ACC112 (cell line): ENCODE measurements around the gene C16orf54.
"Not testable (repeated sequence)": the region's sequence is repeated elsewhere in the genome, so short reads cannot be mapped to it uniquely, and the experiment has no call there.

Experiments used
- H2AFZ ChIP-seq: fragments of 200-600 bp; sonication (generic); one replicate; pipeline ENCODE4 v1.6.0; 2017; ENCODE audit warnings: antibody characterized with exemption, low read length; ENCODE audit not compliant: unreplicated experiment
- H3K27ac ChIP-seq: fragments of 200-600 bp; sonication (generic); 2 replicates; pipeline ENCODE4 v1.5.1; 2014; ENCODE audit warnings: low read depth, mild to moderate bottlenecking, antibody characterized with exemption, low read length, moderate library complexity
- H3K27me3 ChIP-seq: fragments of 200-600 bp; sonication (generic); 2 replicates; pipeline ENCODE4 v1.6.1; 2014; ENCODE audit warnings: mild to moderate bottlenecking, antibody characterized with exemption, low read length, moderate library complexity, mixed read lengths; ENCODE audit not compliant: insufficient read depth
- H3K36me3 ChIP-seq: fragments of 200-600 bp; sonication (generic); 2 replicates; pipeline ENCODE4 v1.6.1; 2016; ENCODE audit warnings: mild to moderate bottlenecking, antibody characterized with exemption, low read length, moderate library complexity, mixed read lengths; ENCODE audit not compliant: insufficient read depth
- H3K4me1 ChIP-seq: fragments of 200-600 bp; sonication (generic); one replicate; pipeline ENCODE4 v1.6.1; 2016; ENCODE audit warnings: low read length, mixed read lengths; ENCODE audit not compliant: insufficient read depth, unreplicated experiment, control insufficient read depth
- H3K4me3 ChIP-seq: fragments of 200-600 bp; sonication (generic); 2 replicates; pipeline ENCODE4 v1.5.1; 2014; ENCODE audit warnings: mild to moderate bottlenecking, low read depth, low read length
- H3K79me2 ChIP-seq: fragments of 200-600 bp; sonication (generic); one replicate; pipeline ENCODE4 v1.6.0; 2016; ENCODE audit warnings: low read length; ENCODE audit not compliant: control insufficient read depth, unreplicated experiment, insufficient read depth

C16orf54 gene

DNA sequence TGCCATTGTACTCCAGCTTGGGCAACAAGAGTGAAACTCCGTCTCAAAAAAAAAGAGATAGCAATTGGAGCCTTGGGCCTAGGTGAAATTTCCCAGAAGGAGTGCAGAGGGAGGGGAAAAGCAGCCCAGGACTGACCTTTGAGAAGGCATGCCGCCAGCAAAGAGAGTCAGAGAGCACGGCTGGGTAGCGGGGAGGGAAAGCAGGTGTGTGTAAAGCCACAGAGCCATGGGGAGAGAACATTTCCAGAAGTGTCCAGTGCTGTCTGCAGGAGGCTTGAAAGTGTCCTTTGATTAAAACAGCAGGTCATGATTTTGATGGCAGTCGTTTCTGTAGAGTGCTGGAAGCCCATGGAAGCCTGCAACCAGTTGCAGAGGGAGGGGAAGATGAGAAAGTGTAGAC, 8.1 kb downstream of the C16orf54 start:
- peaks cover 13% of the 10 kb centered on the region for H3K27me3 ChIP-seq
- no peaks in the 10 kb centered on the region for H3K36me3 ChIP-seq
- H2AFZ ChIP-seq: no peak overlapping the region
- H3K27ac ChIP-seq: no peak overlapping the region
- H3K79me2 ChIP-seq: no peaks in the 10 kb centered on the region
- H3K4me1 ChIP-seq: no peaks in the 10 kb centered on the region
- H3K4me3 ChIP-seq: no peak overlapping the region

DNA sequence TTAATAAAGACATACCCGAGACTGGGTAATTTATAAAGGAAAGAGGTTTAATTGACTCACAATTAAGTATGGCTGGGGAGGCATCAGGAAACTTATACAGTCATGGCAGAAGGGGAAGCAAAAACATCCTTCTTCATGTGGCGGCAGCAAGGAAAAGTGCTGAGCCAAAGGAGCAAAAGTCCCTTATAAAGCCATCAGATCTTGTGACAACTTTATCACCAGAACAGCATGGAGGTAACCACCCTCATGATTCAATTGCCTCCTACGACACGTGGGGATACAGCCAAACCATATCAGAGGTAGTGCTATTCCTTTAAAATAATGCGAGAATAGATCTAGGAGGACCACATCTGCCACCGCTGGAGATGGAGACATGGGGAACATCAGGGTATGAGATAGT, 9.0 kb downstream of the C16orf54 start:
- no peak overlapping the region for H2AFZ ChIP-seq
- H3K27me3 ChIP-seq: peaks cover 12% of the 10 kb centered on the region
- no peaks in the 10 kb centered on the region for H3K36me3 ChIP-seq
- no peak overlapping the region for H3K27ac ChIP-seq
- H3K4me1 ChIP-seq: no peaks in the 10 kb centered on the region
- no peak overlapping the region for H3K4me3 ChIP-seq
- H3K79me2 ChIP-seq: no peaks in the 10 kb centered on the region

DNA sequence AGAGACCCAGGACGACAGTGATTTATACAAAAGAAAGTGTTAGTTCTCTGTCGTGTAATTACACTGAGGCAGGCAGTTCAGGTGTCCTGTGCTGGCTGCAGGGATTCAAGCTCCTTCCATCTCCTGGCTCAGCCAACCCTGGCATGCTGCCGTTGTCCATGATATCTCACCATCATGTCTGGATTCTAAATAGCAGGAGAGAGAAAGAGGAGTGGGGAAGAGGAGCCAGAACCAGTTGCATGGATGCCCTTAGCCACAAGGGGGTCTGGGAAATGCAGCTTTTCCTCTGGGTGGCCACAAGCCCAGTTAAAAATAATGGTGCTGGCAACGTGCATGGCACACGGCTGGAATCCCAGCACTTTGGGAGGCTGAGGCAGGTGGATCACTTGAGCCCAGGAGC, 9.7 kb downstream of the C16orf54 start:
- H3K27me3 ChIP-seq: peaks cover 9% of the 10 kb centered on the region
- H2AFZ ChIP-seq: no peak overlapping the region
- no peak overlapping the region for H3K4me3 ChIP-seq
- H3K4me1 ChIP-seq: no peaks in the 10 kb centered on the region
- H3K36me3 ChIP-seq: no peaks in the 10 kb centered on the region
- H3K27ac ChIP-seq: no peak overlapping the region
- H3K79me2 ChIP-seq: no peaks in the 10 kb centered on the region

DNA sequence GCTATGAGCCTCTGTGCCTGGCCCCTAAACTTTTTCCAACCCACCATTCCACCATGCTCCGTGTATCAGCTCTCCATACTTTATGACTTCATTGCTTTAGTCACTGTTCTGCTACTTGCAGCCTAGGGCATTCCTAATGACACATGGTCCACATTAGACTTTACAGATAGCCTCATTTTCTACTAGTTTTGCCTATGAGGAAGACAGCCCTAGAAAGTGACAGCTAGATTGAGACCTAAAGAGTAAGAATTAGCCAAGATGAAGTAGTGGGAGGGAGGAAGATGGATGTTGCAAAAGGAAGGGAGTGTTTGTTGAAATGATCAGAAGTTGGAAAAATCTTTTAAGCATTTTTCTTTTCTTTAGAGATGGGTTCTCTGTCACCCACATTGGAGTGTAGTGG, 11.0 kb downstream of the C16orf54 start:
- no peaks in the 10 kb centered on the region for H3K79me2 ChIP-seq
- no peaks in the 10 kb centered on the region for H3K4me1 ChIP-seq
- no peak overlapping the region for H3K4me3 ChIP-seq
- peaks cover 4% of the 10 kb centered on the region; the same call in 1 of the 2 replicates for H3K27me3 ChIP-seq
- no peak overlapping the region for H3K27ac ChIP-seq
- no peak overlapping the region for H2AFZ ChIP-seq
- H3K36me3 ChIP-seq: no peaks in the 10 kb centered on the region

DNA sequence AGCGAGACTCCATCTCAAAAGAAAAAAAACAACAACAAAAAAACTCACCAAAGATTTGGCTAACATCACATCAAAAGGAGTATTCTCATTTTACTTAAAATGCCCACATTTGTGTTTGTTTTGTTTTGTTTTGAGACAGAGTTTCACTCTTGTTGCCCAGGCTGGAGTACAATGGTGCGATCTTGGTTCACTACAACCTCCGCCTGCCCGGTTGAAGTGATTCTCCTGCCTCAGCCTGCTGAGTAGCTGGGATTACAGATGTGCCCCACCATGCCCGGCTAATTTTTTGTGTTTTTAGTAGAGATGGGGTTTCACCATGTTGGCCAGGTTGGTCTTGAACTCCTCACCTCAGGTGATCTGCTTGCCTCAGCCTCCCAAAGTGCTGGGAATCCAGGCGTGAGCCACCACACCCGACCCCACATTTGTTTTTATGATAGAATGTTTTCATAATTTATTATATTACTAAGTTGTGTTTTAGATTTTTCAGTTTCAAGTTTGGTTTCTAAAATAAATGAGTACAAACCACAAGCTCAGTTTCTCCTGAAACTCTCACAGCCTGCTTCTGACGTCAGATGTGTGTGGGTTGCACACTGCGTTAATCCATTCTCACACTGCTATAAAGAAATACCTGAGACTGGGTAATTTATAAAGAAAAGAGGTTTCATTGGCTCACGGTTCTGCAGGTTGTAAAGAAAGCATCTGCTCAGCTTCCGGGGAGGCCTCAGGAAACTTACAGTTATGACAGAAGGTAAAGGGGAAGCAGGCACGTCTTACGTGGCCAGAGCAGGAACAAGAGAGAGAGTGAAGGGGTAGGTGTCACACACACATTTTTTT, 13.8 kb downstream of the C16orf54 start:
- not testable (repeated sequence) for H3K79me2 ChIP-seq, H3K27ac ChIP-seq, H3K27me3 ChIP-seq, H3K36me3 ChIP-seq, H2AFZ ChIP-seq, H3K4me1 ChIP-seq, H3K4me3 ChIP-seq

DNA sequence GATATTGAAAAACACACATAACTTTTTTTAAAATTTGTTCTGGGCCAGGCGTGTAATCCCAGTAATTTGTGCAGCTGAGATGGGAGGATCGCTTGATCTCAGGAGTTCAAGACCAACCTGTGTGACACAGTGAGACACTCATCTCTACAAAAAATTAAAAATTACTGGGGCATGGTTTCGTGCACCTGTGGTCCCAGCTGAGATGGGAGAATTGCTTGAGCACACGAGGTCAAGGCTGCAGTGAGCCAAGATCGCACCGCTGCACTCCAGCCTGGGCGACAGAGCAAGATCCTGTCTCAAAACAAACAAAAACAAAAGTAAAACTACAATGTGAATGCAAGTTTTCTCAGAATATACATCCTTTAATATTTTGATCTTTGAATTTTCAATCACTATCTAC, 15.1 kb downstream of the C16orf54 start:
- no peaks in the 10 kb centered on the region for H3K4me1 ChIP-seq
- H3K36me3 ChIP-seq: no peaks in the 10 kb centered on the region

DNA sequence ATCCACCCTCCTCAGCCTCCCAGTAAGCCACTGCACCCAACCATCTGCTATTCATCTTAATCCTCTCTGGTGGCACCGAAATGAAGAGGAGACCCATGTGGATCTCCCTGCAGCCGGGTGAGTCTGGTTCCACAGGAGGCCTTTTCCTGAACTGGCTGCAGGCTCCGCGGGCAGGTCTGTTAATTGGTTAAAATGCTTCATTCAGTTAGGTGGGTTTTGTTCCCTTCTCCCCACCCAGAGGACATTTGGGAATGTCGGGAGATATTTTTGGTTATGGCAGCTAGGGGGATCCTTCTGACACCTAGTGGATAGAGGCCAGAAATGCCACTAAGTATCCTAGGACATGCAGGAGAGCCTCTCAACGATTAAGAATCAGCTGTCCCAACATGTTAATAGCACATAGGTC, 16.7 kb downstream of the C16orf54 start:
- Histone ChIP-seq H3K4me1 (no peaks in the 10 kb centered on the region), H3K36me3 (no peaks in the 10 kb centered on the region), H3K4me3 (peak overlapping the region; percentile 61), H3K79me2 (no peaks in the 10 kb centered on the region), H2AFZ (peak overlapping the region; percentile 96), H3K27ac (no peak overlapping the region), H3K27me3 (no peaks in the 10 kb centered on the region)

More for the DNA sequence above, 15.1 kb downstream of the C16orf54 start:
- no peak overlapping the region for H3K4me3 ChIP-seq
- H3K79me2 ChIP-seq: no peaks in the 10 kb centered on the region
- H3K27me3 ChIP-seq: peaks cover 4% of the 10 kb centered on the region; the same call in 1 of the 2 replicates
- H3K27ac ChIP-seq: no peak overlapping the region
- H2AFZ ChIP-seq: no peak overlapping the region

DNA sequence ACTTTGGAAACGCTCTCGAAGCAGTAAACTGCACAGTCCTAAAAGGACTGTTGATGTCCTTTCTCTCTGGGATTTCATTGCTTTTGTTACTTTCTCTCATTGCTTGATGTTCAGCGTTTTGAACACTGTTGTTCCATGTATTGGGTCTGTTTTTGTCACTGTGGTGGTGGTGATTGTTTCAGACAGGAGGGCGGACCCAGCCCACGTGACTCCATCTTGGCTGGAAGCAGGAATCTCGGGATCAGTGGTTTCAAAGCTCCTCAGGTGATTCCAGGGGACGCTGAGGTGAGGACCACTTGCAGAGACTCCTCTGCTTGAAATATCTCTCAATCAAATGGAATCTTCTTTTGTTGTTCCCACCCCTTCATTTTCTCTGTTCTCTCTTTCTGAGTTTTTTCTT, 18.3 kb downstream of the C16orf54 start:
- H3K4me3 ChIP-seq: no peak overlapping the region
- no peaks in the 10 kb centered on the region for H3K36me3 ChIP-seq
- H3K27ac ChIP-seq: no peak overlapping the region
- no peaks in the 10 kb centered on the region for H3K79me2 ChIP-seq
- H3K4me1 ChIP-seq: no peaks in the 10 kb centered on the region
- no peak overlapping the region for H2AFZ ChIP-seq
- H3K27me3 ChIP-seq: no peaks in the 10 kb centered on the region

DNA sequence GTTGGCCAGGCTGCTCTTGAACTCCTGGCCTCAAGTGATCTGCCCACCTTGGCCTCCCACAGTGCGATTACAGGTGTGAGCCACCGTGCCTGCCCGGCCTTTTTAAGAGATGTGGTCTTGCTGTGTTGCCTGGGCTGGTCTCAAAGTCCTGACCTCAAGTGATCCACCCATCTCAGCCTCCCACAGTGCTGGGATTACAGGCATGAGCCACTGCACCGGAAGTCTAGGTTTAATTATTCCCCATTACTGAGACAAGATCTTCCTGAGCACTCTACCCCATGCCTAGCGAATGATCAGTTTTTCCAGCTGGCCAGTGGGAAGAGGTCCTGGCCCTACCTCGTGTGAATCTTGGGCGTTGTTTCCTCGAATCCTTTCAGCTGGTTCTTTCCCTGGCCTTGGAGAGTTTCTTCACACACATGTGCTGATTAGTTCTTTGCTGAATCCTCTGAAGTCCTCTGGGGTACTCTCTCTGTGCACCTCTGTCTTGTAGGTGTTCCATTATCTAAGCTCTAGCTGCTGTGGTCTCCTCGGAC, 18.9 kb downstream of the C16orf54 start:
- Histone ChIP-seq H3K4me1 (no peaks in the 10 kb centered on the region), H3K4me3 (no peak overlapping the region), H3K79me2 (no peaks in the 10 kb centered on the region), H3K27ac (no peak overlapping the region), H3K36me3 (no peaks in the 10 kb centered on the region), H3K27me3 (no peaks in the 10 kb centered on the region), H2AFZ (no peak overlapping the region)

DNA sequence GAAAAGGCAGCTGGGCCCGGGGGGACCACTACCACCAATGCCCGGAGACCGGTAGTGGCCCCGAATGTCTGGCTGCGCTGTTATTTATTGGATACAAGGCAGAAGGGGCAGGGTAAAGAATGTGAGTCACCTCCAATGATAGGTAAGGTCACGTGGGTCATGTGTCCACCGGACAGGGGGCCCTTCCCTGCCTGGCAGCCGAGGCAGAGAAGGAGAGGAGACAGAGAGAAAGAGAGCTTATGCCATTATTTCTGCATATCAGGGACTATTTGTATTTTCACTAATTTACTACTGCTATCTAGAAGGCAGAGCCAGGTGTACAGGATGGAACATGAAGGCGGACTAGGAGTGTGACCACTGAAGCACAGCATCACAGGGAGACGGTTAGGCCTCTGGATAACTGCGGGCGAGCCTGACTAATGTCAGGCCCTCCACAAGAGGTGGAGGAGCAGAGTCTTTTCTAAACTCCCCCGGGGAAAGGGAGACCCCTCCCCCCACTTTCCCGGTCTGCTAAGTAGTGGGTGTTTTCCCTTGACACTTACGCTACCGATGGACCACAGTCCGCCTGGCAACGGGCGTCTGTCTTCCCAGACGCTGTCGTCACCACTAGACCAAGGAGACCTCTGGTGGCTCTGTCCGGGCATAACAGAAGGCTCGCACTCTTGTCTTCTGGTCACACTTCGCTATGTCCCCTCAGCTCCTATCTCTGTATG, 24.5 kb downstream of the C16orf54 start:
- not testable (repeated sequence) for H3K27ac ChIP-seq, H3K4me3 ChIP-seq, H3K4me1 ChIP-seq, H3K79me2 ChIP-seq, H3K36me3 ChIP-seq, H3K27me3 ChIP-seq
- peak overlapping the region; percentile 25 for H2AFZ ChIP-seq

DNA sequence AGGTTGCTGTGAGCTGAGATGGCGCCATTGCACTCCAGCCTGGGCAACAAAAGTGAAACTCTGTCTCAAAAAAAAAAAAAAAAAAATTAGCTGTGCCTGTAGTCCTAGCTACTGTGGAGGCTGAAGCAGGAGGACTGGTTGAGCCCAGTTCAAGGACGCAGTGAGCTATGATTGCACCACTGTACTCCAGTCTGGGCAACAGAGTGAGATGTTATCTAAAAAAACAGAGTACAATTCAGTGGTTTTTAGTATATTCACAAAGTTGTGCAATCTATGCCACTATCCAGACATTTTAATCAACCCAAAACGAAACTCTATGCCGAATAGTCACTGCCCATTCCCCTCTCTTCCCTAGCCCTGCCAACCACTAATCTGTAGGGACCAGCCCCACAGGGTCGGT, 25.1 kb downstream of the C16orf54 start:
- Histone ChIP-seq H3K27me3 (0 out of 2 replicates have a peak, but pooled peaks cover 3% of the 10 kb centered on the region), H3K4me1 (no peaks in the 10 kb centered on the region), H3K27ac (no peak overlapping the region), H3K36me3 (no peaks in the 10 kb centered on the region), H2AFZ (no peak overlapping the region), H3K79me2 (no peaks in the 10 kb centered on the region), H3K4me3 (no peak overlapping the region)
